ENCODE measurements around the gene RPS18. TPM values are rescaled to one million over a fixed set of nuclear protein-coding genes. Genes with fewer than 3 reads are reported as not detected.

Gene RPS18
- total and polyA plus RNA-seq, 2 of the 13 experiments (the other 11 are each of a cell fraction or from before 2014, with no cell fraction given) = 3,896 to 5,806 TPM

- TF ChIP-seq ZFYVE20 (CRISPR knock-in tag; IDR thresholded peaks at IDR 0.05; ENCODE audit: borderline replicate concordance, low read depth) = no peak
- TF ChIP-seq SKIL (CRISPR knock-in tag; IDR thresholded peaks at IDR 0.05; ENCODE audit: borderline replicate concordance) = no peak
- TF ChIP-seq MLX (CRISPR knock-in tag; IDR thresholded peaks at IDR 0.05) = no peak
- TF ChIP-seq ZNF230 (CRISPR knock-in tag; IDR thresholded peaks at IDR 0.05) = 0 out of 2 replicates have a peak, but pooled peaks have one; percentile 14
- no peak for TF ChIP-seq SP1 (IDR thresholded peaks at IDR 0.05)
- peak; percentile 72 for TF ChIP-seq SP1 (CRISPR knock-in tag; IDR thresholded peaks at IDR 0.05)
- 0 out of 2 replicates have a peak, but pooled peaks have one; percentile 25 for TF ChIP-seq ZNF317 (CRISPR knock-in tag; IDR thresholded peaks at IDR 0.05)
Measured at GRCh38 chr6:33316603-33317418, 44.9 kb downstream of the RPS18 start (continued).

- Histone ChIP-seq H3K4me1 (ENCODE audit: insufficient read depth, low read length) (peaks cover 56% of the 10 kb centered on the region), H3K79me2 (ENCODE audit: insufficient read depth, low read length) (peaks cover 31% of the 10 kb centered on the region), H3K9ac (ENCODE audit: insufficient read depth, low read depth, low read length) (peak overlapping the region; percentile 72; the same call in 1 of the 2 replicates), H2AFZ (ENCODE audit: low read length) (no peak overlapping the region), H4K20me1 (ENCODE audit: insufficient read depth, low read length) (peaks cover 3% of the 10 kb centered on the region; the same call in 1 of the 2 replicates), H3K27me3 (ENCODE audit: control insufficient read depth in 1 of 2, insufficient read depth in 2 of 2, low read length in 2 of 2) (no peaks in the 10 kb centered on the region; a peak in 2 of 5 replicates), H3K36me3 (replicated peaks in 1 of 2; ENCODE audit: control insufficient read depth in 1 of 2, insufficient read depth in 2 of 2, low read length in 2 of 2) (peaks cover 5 to 31% of the 10 kb centered on the region in 2 experiments), H3K4me3 (replicated peaks in 1 of 3; ENCODE audit: insufficient read depth in 1 of 3, low read depth in 2 of 3, low read length in 3 of 3) (peak overlapping the region; percentile 71 to 79 (median 73); a peak in 5 of 6 replicates), H3K4me2 (ENCODE audit: low read depth, low read length) (peak overlapping the region; percentile 72), H3K27ac (ENCODE audit: extremely low read length, insufficient read depth, low read length) (peak overlapping the region; percentile 82), H3K9me3 (ENCODE audit: low read length) (no peaks in the 10 kb centered on the region)
- ChIA-PET CTCF (ENCODE audit: low intra/inter-chr PET ratio, low total read pairs) (no interaction called here), POLR2A (interaction anchor here (0.5 to 3.9 kb wide), 27 partner anchors 8 to 1122 kb away, joined by 3 to 57 read pairs (median 6); partner anchors contain the start of genes B3GALT4, CUTA, PFDN6 and PHF1)
- DNase-seq (ENCODE audit: low spot score) (no peak), ATAC-seq (no peak), FAIRE-seq (no peak)
- no TSS peak for BruUV-seq (replicated peaks)
- 0 out of 2 replicates have a peak, but pooled peaks have one; percentile 27 for TF ChIP-seq PATZ1 (CRISPR knock-in tag; IDR thresholded peaks at IDR 0.05)
- TF ChIP-seq ZNF230 (CRISPR knock-in tag; IDR thresholded peaks at IDR 0.05) = 0 out of 2 replicates have a peak, but pooled peaks have one; percentile 13
- no peak for TF ChIP-seq ZUFSP (CRISPR knock-in tag; IDR thresholded peaks at IDR 0.05; ENCODE audit: borderline replicate concordance)
- in situ Hi-C loops (cut with HindIII; ENCODE audit: extremely low pct_ligation_motif_present, low pct_unique_long_range_greater_than_20kb) (no loop called here), intact Hi-C loops (cut with micrococcal nuclease; ENCODE audit: unreplicated experiment) (no loop called here)
- 2% methylated on average over 27 of the region's 27 CpGs for WGBS (ENCODE audit: low lambda C conversion rate)
Measured at GRCh38 chr6:33317419-33317668, 45.5 kb downstream of the RPS18 start.

Data from HepG2 (cell line).